ENCODE data around the gene PSME1. TPM values are rescaled to one million over a fixed set of nuclear protein-coding genes. Genes with fewer than 3 reads are reported as not detected.

PSME1 gene
- polyA plus RNA-seq, 1 donor from 2014 or later: 55.8 TPM

- Histone ChIP-seq H3K27me3 (ENCODE audit: insufficient read depth, low read depth, low read length) (no peaks in the 10 kb centered on the region), H2AFZ (ENCODE audit: low read depth, low read length) (no peak overlapping the region), H3K79me2 (replicated peaks; ENCODE audit: insufficient read depth, low read length) (no peaks in the 10 kb centered on the region), H3K9ac (ENCODE audit: low read length) (no peak overlapping the region), H3K9me3 (ENCODE audit: low read length) (no peaks in the 10 kb centered on the region), H3K36me3 (ENCODE audit: insufficient read depth, low read length) (no peaks in the 10 kb centered on the region), H3K9me2 (ENCODE audit: insufficient read depth, low read length) (no peaks in the 10 kb centered on the region), H3F3A (ENCODE audit: insufficient read depth, low read length, poor library complexity, severe bottlenecking) (no peaks in the 10 kb centered on the region), H3K27ac (ENCODE audit: low read length) (no peak overlapping the region), H3K4me2 (ENCODE audit: low read length) (no peak overlapping the region), H4K20me1 (ENCODE audit: insufficient read depth) (no peaks in the 10 kb centered on the region), H3K4me3 (ENCODE audit: low read length) (no peak overlapping the region)
- TF ChIP-seq RAD21 (conservative IDR thresholded peaks at IDR 0.05) (no peak), POLR2AphosphoS5 (IDR thresholded peaks at IDR 0.05) (no peak)
Measured at GRCh38 chr14:24100197-24100981, 35.6 kb upstream of the PSME1 start.

- Histone ChIP-seq H3K9ac (ENCODE audit: low read length) (no peak overlapping the region), H3K4me2 (ENCODE audit: low read length) (no peak overlapping the region), H3K36me3 (ENCODE audit: insufficient read depth, low read length) (no peaks in the 10 kb centered on the region), H3K27me3 (ENCODE audit: insufficient read depth, low read depth, low read length) (no peaks in the 10 kb centered on the region), H2AFZ (ENCODE audit: low read depth, low read length) (no peak overlapping the region), H3K4me3 (ENCODE audit: low read length) (no peak overlapping the region), H3F3A (ENCODE audit: insufficient read depth, low read length, poor library complexity, severe bottlenecking) (no peaks in the 10 kb centered on the region), H3K27ac (ENCODE audit: low read length) (no peak overlapping the region), H4K20me1 (ENCODE audit: insufficient read depth) (no peaks in the 10 kb centered on the region), H3K9me2 (ENCODE audit: insufficient read depth, low read length) (no peaks in the 10 kb centered on the region), H3K9me3 (ENCODE audit: low read length) (no peaks in the 10 kb centered on the region), H3K79me2 (replicated peaks; ENCODE audit: insufficient read depth, low read length) (no peaks in the 10 kb centered on the region)
- TF ChIP-seq EZH2 (IDR thresholded peaks at IDR 0.05; ENCODE audit: borderline replicate concordance, insufficient read depth, low read length, poor library complexity, severe bottlenecking): no peak
- no peak for TF ChIP-seq TAF1 (IDR thresholded peaks at IDR 0.05; ENCODE audit: low read depth)
- no peak for TF ChIP-seq RAD21 (conservative IDR thresholded peaks at IDR 0.05)
- TF ChIP-seq EP300 (conservative IDR thresholded peaks at IDR 0.05; ENCODE audit: poor library complexity, severe bottlenecking): no peak
- no peak for TF ChIP-seq CTCF (IDR thresholded peaks at IDR 0.05; ENCODE audit: poor library complexity, severe bottlenecking)
- TF ChIP-seq REST (IDR thresholded peaks at IDR 0.05; ENCODE audit: borderline replicate concordance): no peak
- TF ChIP-seq MXI1 (conservative IDR thresholded peaks at IDR 0.05; ENCODE audit: poor library complexity, severe bottlenecking): no peak
- TF ChIP-seq SMC3 (conservative IDR thresholded peaks at IDR 0.05; ENCODE audit: poor library complexity): no peak
- TF ChIP-seq POLR2AphosphoS5 (IDR thresholded peaks at IDR 0.05): no peak
Measured at GRCh38 chr14:24100982-24101494, 35.0 kb upstream of the PSME1 start.

All from neural cell (in vitro differentiated cells).